Thyroid gland (tissue), 4 donors: ENCODE measurements around the gene WNT7A.

ENCODE experiments used
- CTCF ChIP-seq, 6 experiments: fragments of 200-600 bp in 3 of 6; fragments of 450-650 bp in 3 of 6; sonication (generic) in 3 of 6; IDR thresholded peaks; one replicate each; pipeline ENCODE4 v1.5.1; 2016 to 2019; ENCODE audit warnings: antibody characterized with exemption in 6 of 6, mild to moderate bottlenecking in 2 of 6, inconsistent platforms in 1 of 6, moderate library complexity in 1 of 6
- POLR2A ChIP-seq, 2 donors: fragments of 450-650 bp; IDR thresholded peaks; one replicate each; pipeline ENCODE4 v1.6.1; 2017; ENCODE audit warnings: antibody characterized with exemption in 2 of 2, mild to moderate bottlenecking in 2 of 2, moderate library complexity in 1 of 2

GRCh38 chr3:13854492-13854891 lies 25.4 kb downstream of the WNT7A start:
- TF ChIP-seq POLR2A (IDR thresholded peaks at IDR 0.05) = no peak
- no peak for TF ChIP-seq CTCF (IDR thresholded peaks at IDR 0.05)
